WERI-Rb-1 (cell line): ENCODE results near the gene YTHDF1.

Experiments used
- DNase-seq: peaks from one replicate; pipeline ENCODE4 v3.0.0-alpha.2; 2020
- H3K27ac ChIP-seq: fragments of 250-450 bp; sonication (Bioruptor Pico); 2 replicates; pipeline ENCODE4 v1.5.1; 2020; ENCODE audit warnings: mild to moderate bottlenecking, moderate library complexity
- H3K27me3 ChIP-seq: fragments of 250-450 bp; sonication (Bioruptor Pico); 2 replicates; pipeline ENCODE4 v1.5.1; 2021; ENCODE audit warnings: mild to moderate bottlenecking, low read depth, moderate library complexity; ENCODE audit not compliant: insufficient read depth, severe bottlenecking
- H3K36me3 ChIP-seq: fragments of 250-450 bp; sonication (Bioruptor Pico); 2 replicates; pipeline ENCODE4 v1.5.1; 2020; ENCODE audit warnings: mild to moderate bottlenecking, moderate library complexity
- H3K4me3 ChIP-seq: 2 replicates; pipeline ENCODE4 v1.5.1; 2011; ENCODE audit warnings: low read depth, mild to moderate bottlenecking, control low read depth, low read length
- H3K9me3 ChIP-seq: fragments of 250-450 bp; sonication (Bioruptor Pico); 2 replicates; pipeline ENCODE4 v1.5.1; 2021; ENCODE audit warnings: mild to moderate bottlenecking, moderate library complexity; ENCODE audit not compliant: severe bottlenecking
- CTCF ChIP-seq: IDR thresholded peaks from 2 replicates; pipeline ENCODE4 v1.5.1; 2011; ENCODE audit warnings: low read depth, mild to moderate bottlenecking, control low read depth, inconsistent platforms, low read length

The YTHDF1 gene

DNA sequence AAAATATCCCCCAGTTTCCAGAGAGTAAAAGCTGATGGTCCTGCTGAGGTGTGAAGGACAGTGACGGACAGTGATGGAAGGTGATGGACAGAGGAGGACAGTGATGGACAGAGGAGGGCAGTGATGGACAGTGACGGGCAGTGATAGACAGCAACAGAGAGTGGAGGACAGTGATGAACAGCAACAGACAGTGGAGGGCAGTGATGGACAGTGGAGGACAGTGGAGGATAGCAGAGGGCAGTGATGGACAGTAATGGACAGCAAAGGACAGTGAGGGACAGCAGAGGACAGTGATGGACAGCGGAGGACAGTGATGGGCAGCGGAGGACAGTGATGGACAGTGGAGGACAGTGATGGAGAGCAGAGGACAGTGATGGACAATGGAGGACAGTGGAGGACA lies 41.0 kb upstream of the YTHDF1 start:
- Histone ChIP-seq H3K27me3 (peaks cover 10% of the 10 kb centered on the region), H3K9me3 (no peaks in the 10 kb centered on the region), H3K27ac (no peak overlapping the region), H3K4me3 (no peak overlapping the region), H3K36me3 (no peaks in the 10 kb centered on the region)
- no peak for TF ChIP-seq CTCF
- no peak for DNase-seq

DNA sequence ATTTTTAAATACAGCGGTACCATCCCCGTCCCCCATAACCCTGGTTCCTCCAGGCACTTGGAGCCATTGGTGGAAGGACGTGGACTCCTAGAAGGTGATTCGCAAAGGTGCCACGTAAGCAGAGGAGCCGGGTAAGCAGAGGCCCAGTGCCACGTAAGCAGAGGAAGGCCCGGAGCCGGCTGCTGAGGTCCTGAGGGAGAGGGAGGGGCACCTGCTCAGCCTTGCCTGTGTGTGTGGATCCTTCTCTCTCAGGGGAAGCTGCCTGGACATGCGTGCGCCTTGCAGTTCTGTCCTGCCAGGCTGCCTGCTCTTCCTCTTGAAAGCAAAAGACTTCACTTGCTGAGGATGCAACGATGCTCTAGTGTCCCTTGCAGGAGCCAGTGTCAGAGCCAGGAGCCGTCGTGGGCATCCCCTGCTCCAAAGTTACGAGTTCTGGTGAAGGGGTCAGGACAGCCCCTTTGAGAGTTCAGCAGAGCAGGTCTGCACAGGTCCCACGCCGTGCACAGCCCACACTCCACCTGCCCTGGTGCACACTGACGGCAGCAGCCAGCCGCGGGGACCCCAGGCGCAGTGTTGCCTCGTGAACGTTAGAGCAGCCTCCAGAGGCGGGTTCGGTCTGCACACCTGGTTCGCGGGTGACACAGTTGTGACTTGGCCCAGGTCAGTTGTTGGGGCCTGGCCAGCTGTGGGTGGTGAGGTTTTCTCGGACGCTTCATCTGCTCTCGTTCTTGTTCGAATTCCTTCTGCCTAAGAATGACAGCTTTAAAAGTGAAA lies 40.2 kb upstream of the YTHDF1 start:
- DNase-seq, result no peak
- no peak overlapping the region for H3K4me3 ChIP-seq
- peaks cover 10% of the 10 kb centered on the region for H3K27me3 ChIP-seq
- TF ChIP-seq CTCF, result 0 out of 2 replicates have a peak, but pooled peaks have one; percentile 0
- no peak overlapping the region for H3K27ac ChIP-seq
- no peaks in the 10 kb centered on the region for H3K36me3 ChIP-seq
- H3K9me3 ChIP-seq, result no peaks in the 10 kb centered on the region

- Histone ChIP-seq H3K4me3 (peak overlapping the region; percentile 21), H3K27ac (no peak overlapping the region)
- peak; percentile 51 for DNase-seq
Measured at GRCh38 chr20:63254606-63255384, 38.9 kb upstream of the YTHDF1 start.

DNA sequence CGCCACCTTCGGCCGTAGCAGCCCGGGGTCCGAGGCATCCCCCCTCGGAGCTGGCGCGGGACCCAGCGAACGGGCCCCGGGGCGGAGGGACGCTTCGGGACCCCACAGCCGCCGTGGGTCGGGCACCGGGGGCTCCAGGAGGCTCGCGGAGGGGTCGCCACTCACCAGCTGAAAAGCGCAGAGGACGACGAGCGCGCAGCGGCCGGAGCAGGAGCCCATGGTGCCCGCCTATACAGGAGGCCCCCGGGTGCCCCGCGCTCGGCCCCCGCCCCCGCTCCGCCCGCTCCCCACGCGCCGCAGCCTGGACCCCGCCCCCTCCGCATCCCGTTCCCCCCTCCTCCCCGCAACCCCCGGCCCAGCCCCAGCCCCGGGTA lies 38.3 kb upstream of the YTHDF1 start, which contains the start of gene NKAIN4:
Gene NKAIN4 (minus strand): TSS at position 232 of the 374 bp plus-strand sequence. CDS start 13 bp downstream, at position 219.
- H3K27me3 ChIP-seq, result peaks cover 10% of the 10 kb centered on the region
- no peaks in the 10 kb centered on the region for H3K36me3 ChIP-seq
- H3K4me3 ChIP-seq, result peak within 1 kb of the TSS; percentile 27
- no peak for TF ChIP-seq CTCF
- no peak within 1 kb of the TSS for H3K27ac ChIP-seq
- no peak for DNase-seq
- H3K9me3 ChIP-seq, result no peaks in the 10 kb centered on the region

More at GRCh38 chr20:63254606-63255384, 38.9 kb upstream of the YTHDF1 start:
- Histone ChIP-seq H3K9me3 (no peaks in the 10 kb centered on the region), H3K36me3 (no peaks in the 10 kb centered on the region), H3K27me3 (peaks cover 10% of the 10 kb centered on the region)
- peak; percentile 51 for TF ChIP-seq CTCF

DNA sequence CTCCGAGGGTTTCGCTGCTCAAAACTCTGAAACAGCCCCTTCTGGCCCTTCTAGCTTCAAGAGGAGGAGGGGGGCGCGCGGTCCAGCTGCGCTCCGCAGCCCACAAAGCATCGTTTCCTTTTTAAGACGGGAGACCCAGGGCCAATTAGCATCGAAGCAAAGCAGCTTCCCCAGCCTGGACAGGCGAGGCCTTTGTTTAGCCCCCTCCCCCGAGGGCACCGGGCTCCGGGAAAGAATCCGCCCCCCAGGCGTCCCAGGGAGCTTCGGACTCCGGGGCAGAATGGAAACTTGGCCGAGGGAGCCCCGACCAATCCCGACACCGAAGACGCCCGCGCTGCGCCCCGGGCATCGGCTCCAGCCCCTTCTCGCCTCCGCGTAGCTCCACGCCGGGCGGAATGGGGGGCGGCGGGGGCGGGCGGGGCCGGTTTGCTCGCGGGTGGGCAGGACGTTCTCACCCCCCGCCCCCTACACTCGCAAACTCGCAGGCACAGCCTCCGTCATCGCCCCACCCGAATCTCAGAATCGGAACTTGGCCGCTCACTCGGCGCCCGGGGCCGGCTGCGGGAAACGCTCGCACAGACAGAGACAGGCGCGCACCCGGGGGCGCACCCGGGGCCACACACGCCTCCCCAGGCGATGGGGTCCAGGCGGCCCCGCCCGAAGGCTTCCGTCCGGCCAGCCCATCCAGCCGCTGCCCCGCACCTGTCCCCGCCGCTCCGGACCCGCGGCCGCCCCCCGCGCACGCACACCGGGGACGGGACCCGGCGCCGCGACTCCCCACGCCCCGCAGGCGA lies 37.7 kb upstream of the YTHDF1 start:
- Histone ChIP-seq H3K4me3 (peak overlapping the region; percentile 27), H3K27ac (no peak overlapping the region), H3K36me3 (no peaks in the 10 kb centered on the region), H3K27me3 (peaks cover 10% of the 10 kb centered on the region), H3K9me3 (no peaks in the 10 kb centered on the region)
- no peak for TF ChIP-seq CTCF
- DNase-seq, result no peak
